Measurements from ENCODE around the gene NTRK1.

The NTRK1 gene

GRCh38 chr1:156858959-156859522 is 1.6 kb upstream of the NTRK1 start, which contains the start of gene INSRR:
Gene INSRR, minus strand, starts transcription at chr1:156859117. Its CDS starts 496 bp downstream, at chr1:156858621.
- no peak for FAIRE-seq

- no peak for FAIRE-seq
These were observed 1.0 kb upstream of the NTRK1 start for GRCh38 chr1:156859523-156860112.

- FAIRE-seq: no peak
These were observed 495 bp upstream of the NTRK1 start for GRCh38 chr1:156860113-156860627.

- no peak for FAIRE-seq
These were observed 1.9 kb downstream of the NTRK1 start for GRCh38 chr1:156862584-156862983.

- no peak for FAIRE-seq
These were observed 2.4 kb downstream of the NTRK1 start for GRCh38 chr1:156862997-156863599.

GRCh38 chr1:156863631-156864030 is 3.0 kb downstream of the NTRK1 start:
- no peak for FAIRE-seq

GRCh38 chr1:156864796-156865195 is 4.1 kb downstream of the NTRK1 start:
- no peak for FAIRE-seq

- FAIRE-seq: no peak
These were observed 4.6 kb downstream of the NTRK1 start for GRCh38 chr1:156865258-156865657.

GRCh38 chr1:156865865-156866248 is 5.2 kb downstream of the NTRK1 start:
- no peak for FAIRE-seq

- no peak for FAIRE-seq
These were observed 5.7 kb downstream of the NTRK1 start for GRCh38 chr1:156866249-156866909.

GRCh38 chr1:156868341-156868740 is 7.7 kb downstream of the NTRK1 start:
- FAIRE-seq: no peak

GRCh38 chr1:156869455-156869854 is 8.8 kb downstream of the NTRK1 start:
- no peak for FAIRE-seq

- FAIRE-seq: no peak
These were observed 13.0 kb downstream of the NTRK1 start for GRCh38 chr1:156873659-156874058.

- FAIRE-seq: no peak
These were observed 13.5 kb downstream of the NTRK1 start for GRCh38 chr1:156874142-156874541.

GRCh38 chr1:156874572-156875340 is 14.1 kb downstream of the NTRK1 start:
- FAIRE-seq: no peak

- FAIRE-seq: no peak
These were observed 14.6 kb downstream of the NTRK1 start for GRCh38 chr1:156875341-156875615.

- FAIRE-seq: no peak
These were observed 15.6 kb downstream of the NTRK1 start for GRCh38 chr1:156876281-156876680.

GRCh38 chr1:156877433-156878170 is 16.9 kb downstream of the NTRK1 start:
- FAIRE-seq: no peak

GRCh38 chr1:156879876-156880275 is 19.2 kb downstream of the NTRK1 start:
- no peak for FAIRE-seq

GRCh38 chr1:156880473-156880872 is 19.8 kb downstream of the NTRK1 start:
- no peak for FAIRE-seq

GRCh38 chr1:156881101-156881500 is 20.4 kb downstream of the NTRK1 start:
- no peak for FAIRE-seq

- no peak for FAIRE-seq
These were observed 21.0 kb downstream of the NTRK1 start for GRCh38 chr1:156881663-156882062.

- FAIRE-seq: no peak
These were observed 21.9 kb downstream of the NTRK1 start for GRCh38 chr1:156882543-156882942.
